Measurements from ENCODE around the gene HBD.
"Not testable (repeated sequence)": the region's sequence is repeated elsewhere in the genome, so short reads cannot be mapped to it uniquely, and the experiment has no call there.

HBD gene

DNA sequence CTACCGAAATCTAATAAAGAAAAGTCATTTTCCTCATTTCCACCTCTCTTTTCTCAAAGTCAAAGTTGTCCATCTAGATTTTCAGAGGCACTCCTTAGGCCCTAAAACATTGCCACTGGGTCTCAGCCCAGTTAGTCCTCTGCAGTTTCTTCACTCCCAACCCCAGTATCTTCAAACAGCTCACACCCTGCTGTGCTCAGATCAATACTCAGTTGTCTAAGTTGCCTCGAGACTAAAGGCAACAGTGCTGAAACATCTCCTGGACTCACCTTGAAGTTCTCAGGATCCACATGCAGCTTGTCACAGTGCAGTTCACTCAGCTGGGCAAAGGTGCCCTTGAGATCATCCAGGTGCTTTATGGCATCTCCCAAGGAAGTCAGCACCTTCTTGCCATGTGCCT is 19.7 kb upstream of the HBD start:
- FAIRE-seq; DNase-seq (ENCODE audit: insufficient read length, low spot score): not testable (repeated sequence)

DNA sequence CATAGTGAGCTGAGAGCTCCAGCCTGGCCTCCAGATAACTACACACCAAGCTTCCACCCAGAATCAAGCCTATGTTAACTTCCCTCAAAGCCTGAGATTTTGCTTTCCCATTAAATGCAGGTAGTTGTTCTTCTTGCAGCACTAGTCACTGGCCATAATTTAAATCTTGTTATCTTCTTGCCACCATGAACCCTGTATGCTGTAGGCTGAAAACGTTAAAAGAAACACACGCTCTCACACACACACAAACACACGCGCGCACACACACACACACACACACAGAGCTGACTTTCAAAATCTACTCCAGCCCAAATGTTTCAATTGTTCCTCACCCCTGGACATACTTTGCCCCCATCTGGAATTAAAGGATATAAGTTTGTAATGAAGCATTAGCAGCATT is 19.2 kb upstream of the HBD start:
- FAIRE-seq; DNase-seq (ENCODE audit: insufficient read length, low spot score): not testable (repeated sequence)

DNA sequence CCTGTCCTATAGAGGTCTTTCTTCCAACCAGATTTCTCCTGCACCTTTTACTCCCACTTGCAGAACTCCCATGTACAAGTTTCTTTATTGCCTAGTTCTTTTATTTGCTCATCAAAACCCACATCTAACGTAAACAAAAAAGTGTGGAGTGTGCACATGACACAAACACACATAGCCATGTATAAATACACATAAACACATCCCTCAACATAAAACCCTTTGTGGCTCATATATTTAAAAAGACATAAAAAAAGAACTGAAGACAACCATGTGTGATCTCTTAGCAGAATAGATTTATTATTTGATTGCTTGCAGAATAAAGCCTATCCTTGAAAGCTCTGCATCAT is 18.6 kb upstream of the HBD start:
- FAIRE-seq: no peak
- DNase-seq (ENCODE audit: insufficient read length, low spot score): no peak

DNA sequence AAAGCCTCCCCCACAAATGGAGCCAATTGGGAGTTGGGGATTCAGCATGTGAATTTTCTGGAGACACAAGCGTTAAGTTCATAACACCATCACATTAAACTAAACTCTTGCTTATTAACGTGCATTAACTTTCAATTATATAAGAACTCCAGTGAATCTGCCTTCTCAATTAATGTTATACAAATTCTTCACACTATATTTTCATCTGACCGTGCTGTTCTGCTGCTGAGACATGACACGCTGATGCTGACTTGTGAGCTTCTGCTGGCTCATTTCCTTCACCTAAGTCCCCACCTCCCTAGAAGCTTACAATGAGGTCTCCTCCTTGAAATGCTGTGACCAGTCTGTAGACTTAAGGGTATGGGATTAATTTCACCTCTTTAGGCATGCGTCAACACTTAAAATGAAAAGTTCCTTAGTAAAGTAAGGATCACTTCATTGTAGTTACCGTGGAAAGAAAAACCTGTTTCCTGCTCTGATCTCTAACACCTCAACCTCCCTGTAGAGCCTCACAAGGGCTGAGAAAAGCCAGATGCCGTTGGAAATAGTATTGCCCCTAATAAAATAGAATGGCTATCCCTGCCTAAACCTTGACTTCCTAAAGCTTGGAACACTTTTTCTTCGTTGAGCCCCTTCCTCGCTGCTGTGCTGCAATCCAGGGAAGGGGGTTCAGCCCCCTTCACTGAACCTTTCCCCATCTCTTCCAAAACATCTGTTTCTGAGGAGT is 18.1 kb upstream of the HBD start:
- FAIRE-seq (no peak), DNase-seq (ENCODE audit: insufficient read length, low spot score) (no peak)

DNA sequence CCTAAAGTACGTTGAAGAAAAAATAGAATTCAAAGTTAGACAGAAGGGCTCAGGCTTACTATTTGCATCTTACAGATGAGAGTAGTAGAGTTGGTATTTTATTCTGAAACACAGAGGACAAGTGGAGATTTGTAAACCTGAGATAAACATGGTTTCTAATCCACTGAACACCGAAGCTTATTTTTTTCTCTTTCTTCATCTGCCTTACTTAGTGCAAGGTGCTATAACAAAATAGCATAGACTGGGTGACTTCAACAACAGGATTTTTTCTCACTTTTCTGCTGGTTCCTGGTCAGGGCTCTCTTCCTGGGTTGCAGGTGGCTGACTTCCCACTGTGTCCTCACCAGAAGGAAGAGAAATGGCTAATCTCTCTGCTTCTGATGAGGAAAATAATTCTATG is 17.5 kb upstream of the HBD start:
- FAIRE-seq: no peak
- no peak for DNase-seq (ENCODE audit: insufficient read length, low spot score)

DNA sequence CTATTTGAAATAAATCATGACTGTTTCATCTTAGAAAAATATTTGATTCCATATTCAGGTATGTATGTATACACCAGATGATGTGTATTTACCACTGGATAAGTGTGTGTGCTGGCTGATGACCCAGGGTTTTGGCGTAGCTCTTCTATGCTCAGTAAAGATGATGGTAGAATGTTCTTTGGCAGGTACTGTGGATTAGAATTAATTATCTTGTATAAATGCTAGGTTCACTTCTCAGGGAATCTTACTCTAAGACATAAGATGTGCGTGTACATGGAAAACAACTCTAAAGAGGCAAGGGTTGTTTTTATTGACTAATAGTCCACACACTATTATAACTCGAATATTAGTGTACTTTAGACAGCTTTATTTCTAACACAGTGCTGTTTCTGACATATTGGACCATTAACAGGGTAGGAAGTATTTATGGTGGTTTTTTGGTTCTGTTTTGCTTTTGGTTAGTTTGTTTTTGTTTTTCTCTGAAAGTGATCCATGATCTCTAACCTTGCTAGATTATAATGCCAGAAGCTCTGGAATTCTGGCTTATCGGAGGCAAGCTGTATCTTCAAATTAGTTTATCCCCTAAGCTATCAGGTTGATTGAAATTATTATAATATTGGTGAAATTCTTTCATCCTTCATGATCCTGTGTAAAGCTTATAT is 16.4 kb upstream of the HBD start:
- FAIRE-seq (no peak), DNase-seq (ENCODE audit: insufficient read length, low spot score) (no peak)

DNA sequence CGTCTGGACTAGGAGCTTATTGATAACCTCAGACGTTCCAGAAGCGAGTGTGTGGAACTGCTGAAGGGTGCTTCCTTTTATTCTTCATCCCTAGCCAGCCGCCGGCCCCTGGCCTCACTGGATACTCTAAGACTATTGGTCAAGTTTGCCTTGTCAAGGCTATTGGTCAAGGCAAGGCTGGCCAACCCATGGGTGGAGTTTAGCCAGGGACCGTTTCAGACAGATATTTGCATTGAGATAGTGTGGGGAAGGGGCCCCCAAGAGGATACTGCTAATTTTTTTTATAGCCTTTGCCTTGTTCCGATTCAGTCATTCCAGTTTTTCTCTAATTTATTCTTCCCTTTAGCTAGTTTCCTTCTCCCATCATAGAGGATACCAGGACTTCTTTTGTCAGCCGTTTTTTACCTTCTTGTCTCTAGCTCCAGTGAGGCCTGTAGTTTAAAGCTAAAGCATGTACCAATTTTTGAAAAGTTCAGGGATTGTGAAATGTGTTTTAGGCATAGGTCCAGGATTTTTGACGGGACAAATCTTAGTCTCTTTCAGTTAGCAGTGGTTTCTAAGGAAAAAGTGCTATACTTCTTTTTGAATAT is 15.6 kb upstream of the HBD start, which contains the start of gene HBG1:
HBG1 (minus strand) TSS at position 51 of the 590 bp plus-strand sequence. CDS start 53 bp downstream, outside the sequence.
- FAIRE-seq; DNase-seq (ENCODE audit: insufficient read length, low spot score): not testable (repeated sequence)

DNA sequence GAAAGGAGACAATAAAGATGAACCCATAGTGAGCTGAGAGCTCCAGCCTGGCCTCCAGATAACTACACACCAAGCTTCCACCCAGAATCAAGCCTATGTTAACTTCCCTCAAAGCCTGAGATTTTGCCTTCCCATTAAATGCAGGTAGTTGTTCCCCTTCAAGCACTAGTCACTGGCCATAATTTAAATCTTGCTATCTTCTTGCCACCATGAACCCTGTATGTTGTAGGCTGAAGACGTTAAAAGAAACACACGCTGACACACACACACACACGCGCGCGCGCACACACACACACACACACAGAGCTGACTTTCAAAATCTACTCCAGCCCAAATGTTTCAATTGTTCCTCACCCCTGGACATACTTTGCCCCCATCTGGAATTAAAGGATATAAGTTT is 14.2 kb upstream of the HBD start:
- not testable (repeated sequence) for DNase-seq (ENCODE audit: insufficient read length, low spot score); FAIRE-seq

DNA sequence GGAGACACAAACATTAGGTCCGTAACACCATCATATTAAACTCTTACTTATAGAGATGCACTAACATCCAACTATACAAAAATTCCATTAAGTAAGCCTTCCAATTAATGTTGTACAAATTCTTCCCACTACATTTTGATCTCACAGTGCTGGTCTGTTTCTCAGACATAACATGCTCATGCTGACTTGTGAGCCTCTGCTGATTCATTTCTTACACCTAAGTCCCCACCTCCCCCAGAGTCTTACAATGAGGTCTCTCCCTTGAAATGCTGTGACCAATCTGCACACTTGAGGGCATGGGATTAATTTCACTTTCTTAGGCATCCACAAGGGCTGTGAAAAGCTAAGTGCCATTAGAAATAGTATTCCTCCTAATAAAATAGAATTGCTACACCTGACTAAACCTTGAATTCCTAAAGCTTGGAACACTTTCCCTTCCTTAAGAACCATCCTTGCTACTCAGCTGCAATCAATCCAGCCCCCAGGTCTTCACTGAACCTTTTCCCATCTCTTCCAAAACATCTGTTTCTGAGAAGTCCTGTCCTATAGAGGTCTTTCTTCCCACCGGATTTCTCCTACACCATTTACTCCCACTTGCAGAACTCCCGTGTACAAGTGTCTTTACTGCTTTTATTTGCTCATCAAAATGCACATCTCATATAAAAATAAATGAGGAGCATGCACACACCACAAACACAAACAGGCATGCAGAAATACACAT is 13.3 kb upstream of the HBD start:
- FAIRE-seq: no peak
- no peak for DNase-seq (ENCODE audit: insufficient read length, low spot score)

DNA sequence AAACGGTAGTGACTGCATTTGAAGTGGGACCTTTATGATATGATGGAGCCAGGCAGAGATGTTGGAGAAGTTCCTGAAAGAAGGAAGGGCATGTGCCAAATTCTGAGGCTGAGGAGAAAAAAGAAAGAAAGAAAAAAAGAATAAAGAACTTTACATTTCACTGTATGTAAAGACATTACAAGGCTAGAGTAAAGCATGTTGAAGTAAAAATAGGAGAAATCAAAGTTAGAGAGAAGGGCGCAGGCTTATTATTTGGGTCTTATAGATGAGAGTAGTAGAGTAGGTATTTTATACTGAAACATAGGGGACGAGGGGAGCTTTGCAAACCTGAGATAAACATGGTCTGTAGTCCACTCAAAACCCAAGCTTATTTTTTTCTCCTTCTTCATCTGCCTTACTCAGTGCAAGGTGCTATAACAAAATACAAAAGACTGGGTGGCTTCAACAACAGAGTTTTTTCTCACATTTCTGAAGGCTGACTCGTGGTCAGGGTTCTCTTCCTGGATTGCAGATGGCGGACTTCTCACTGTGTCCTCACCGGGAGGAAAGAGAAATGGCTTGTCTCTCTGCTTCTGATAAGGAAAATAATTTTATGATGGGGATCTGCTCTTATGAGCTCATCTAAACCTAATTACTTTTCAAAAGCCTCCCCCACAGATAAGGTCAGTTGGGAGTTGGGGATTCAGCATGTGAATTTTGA is 12.6 kb upstream of the HBD start:
- FAIRE-seq (no peak), DNase-seq (ENCODE audit: insufficient read length, low spot score) (no peak)

DNA sequence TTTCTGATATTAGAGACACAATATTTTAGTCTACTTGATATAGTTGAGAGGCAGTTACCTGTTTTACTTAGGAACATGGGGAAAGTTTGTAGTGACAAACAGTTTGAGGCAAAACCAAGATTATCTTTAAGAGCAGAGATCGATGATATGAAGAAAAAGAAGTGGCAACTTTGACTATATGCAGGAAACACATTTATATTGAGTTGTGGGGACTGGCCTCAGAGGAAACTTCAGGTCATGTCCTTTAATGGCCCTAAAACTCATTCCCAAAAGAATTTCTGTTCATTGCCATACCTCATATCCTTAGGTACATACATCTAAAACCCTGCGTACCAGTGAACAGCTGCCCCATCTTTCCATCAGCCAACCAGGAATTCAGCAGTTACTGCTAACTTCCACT is 10.9 kb upstream of the HBD start:
- DNase-seq (ENCODE audit: insufficient read length, low spot score) (no peak), FAIRE-seq (no peak)

DNA sequence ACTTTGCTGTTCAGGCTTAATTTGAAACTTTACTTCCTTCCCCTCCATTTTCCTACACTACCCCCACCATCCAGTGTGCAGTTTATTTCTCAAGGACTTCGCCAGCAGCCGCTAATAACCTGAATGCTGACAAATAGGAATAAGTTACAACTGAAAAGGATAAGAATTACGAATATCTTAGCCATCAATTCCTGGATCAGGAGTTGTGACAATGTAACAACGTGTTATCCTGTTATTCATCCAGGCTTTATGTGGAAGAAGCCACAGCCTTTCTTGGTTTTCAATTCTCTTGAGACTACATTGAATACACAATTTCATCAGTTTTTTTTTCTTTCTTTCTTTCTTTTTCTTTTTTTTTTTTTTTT is 9.5 kb upstream of the HBD start:
- DNase-seq (ENCODE audit: insufficient read length, low spot score) (no peak), FAIRE-seq (no peak)

DNA sequence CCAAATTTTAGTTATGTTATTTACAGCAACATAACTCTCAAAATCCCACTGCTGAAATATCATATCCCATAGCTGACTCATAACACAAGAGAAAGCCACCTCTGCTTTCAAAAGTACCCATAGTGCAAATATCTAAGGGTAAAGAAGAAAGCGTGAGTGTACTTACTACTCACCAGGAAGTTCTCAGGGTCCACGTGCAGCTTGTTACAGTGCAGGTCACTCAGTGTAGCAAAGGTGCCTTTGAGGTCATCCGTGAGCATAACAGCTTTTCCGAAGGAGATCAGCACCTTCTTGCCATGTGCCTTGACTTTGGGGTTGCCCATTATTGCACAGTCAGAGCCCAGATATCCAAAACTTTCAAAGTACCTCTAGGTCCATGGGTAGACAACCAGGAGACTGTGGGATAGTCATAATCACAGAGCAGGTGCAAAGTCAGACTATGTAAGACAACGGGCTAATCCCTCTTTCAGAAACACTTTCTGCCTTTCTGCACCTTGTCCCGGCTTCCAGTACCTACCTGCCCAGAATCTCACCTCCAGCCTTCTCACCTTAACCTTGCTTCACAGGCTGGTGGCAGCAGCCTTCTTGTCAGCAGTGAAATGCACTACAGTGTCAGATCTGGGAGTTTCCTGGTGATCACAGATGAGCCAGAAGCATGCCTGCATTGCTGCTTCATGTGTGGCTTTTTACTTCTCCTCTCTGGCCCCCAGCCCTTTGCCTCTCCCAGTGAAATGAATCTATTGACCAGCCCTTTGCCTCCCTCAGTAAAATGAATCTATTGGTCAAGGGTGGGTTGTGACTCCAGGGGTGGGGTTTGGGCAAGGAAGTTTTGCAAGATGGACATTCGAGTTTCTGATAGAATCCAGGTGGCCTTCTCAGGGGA is 8.9 kb upstream of the HBD start:
- FAIRE-seq (no peak), DNase-seq (ENCODE audit: insufficient read length, low spot score) (no peak)

DNA sequence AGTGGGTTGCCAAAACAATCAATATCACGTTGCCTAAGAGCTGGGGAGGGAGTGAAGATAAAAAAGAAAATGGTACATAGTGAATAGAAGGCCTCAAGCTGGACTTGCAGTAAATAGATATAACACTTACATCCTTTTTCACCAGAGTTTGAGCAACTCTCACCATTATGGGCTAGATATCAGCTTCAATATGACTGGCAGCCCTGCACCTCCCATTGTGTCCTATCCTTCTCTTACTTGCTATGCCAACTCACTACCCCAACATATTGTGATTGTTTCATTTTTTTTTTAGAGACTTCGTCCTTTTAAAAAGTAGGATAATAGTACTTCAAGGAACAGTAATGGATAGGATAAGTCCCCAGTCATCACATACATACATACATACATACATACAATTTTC is 7.9 kb upstream of the HBD start:
- no peak for FAIRE-seq
- DNase-seq (ENCODE audit: insufficient read length, low spot score): no peak

DNA sequence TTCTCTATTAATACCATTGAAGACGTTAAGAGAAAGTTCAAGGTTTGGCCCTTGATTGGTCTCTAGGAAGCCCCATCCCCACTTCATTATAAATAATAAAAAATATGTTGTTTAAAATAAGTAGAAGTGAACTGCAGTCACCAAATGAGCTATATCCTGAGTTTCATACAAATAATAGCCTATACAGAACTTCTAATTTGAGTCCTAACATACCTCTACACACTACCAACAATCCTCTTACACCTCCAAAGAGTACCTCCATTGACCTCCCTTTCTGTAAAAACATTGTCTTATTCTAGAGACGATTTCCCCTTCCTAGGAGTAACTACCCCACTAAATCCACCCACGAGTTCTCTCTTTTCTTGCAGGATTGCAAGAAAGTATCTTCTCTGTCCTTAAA is 7.2 kb upstream of the HBD start:
- FAIRE-seq: no peak

DNA sequence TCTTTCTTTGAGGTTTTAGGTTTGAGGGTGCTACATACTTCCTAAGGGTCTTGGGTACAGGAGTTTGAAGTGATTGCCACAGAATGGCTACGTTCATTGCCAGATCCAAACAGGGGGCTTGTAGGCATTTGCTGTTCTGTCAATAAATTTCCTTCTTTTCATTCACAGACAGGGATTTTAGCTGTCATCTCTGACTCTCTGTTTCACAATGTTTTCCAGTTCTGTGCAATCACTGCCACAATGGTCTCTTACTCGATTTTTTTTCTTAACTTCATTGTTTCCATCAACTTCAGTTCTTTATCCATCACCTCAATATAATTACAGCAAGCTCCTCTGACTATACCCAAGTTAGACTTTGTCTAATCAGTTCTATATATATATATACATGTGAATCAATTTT is 6.2 kb upstream of the HBD start:
- no peak for FAIRE-seq
- no peak for DNase-seq (ENCODE audit: insufficient read length, low spot score)

More for the DNA sequence above, 7.2 kb upstream of the HBD start:
- no peak for DNase-seq (ENCODE audit: insufficient read length, low spot score)

DNA sequence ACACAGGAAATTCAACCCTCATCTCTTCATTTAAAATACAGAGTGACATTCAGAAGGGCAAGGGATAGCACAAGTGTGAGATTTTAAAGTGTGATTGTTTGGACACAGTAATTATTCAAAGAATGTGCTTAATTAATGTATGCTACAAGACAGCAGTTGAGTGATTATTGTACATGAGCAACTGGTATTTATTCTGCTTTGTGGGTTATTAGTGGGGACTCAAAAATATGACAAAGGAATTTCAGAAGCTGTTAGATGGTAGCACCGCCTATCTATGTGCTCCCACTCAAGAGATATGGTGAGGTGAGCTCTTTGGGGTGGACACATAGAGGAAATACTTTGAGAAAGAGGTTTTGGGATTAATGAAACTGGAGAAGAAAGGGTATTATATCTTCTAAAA is 5.8 kb upstream of the HBD start:
- FAIRE-seq (no peak), DNase-seq (ENCODE audit: insufficient read length, low spot score) (no peak)

DNA sequence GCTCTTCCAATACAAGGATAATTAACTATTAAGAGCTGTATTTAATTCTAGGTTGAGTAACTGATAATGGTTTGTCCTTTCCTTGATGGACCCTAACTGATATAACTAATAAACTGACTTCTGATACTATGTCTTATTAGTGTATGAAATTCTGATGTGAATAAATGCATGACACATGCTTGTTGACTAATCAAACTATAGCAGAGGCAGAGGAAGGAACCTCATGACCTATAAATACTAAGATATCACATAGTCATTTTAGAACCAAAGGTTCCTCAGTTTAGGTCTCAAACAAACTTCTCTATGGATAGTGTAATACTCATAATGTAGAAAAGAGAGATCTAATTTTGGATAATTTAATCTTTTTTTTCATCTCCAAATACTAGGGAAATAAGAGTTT is 4.8 kb upstream of the HBD start:
- DNase-seq (ENCODE audit: insufficient read length, low spot score) (no peak), FAIRE-seq (no peak)

DNA sequence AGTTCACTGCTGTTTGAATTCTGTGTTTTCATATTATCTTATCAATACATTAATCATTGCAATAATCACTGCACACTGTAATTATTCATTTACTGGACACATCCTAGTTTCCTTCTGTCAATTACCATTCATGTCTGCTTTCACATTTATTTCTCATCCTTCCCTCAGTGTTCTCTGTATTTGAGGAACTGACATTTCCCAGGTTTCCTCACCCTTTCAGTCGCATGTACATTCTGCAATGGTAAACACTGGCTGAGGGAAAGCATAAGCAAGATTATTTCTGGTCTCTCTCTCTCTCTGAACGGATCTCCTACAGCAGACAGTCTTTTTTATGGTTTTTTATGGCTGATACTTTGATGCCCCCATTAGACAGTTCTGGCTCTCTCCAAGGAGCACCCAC is 4.2 kb upstream of the HBD start:
- FAIRE-seq: no peak
- DNase-seq (ENCODE audit: insufficient read length, low spot score): no peak

DNA sequence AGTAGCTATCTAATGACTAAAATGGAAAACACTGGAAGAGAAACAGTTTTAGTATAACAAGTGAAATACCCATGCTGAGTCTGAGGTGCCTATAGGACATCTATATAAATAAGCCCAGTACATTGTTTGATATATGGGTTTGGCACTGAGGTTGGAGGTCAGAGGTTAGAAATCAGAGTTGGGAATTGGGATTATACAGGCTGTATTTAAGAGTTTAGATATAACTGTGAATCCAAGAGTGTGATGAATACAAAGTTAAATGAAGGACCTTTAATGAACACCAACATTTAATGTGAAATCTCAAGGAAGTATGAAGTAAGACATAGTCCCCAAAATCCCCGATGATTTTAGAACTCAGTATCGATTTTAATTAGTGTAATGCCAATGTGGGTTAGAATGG is 3.1 kb upstream of the HBD start:
- no peak for FAIRE-seq

More for the DNA sequence above, 3.1 kb upstream of the HBD start:
- DNase-seq (ENCODE audit: insufficient read length, low spot score): no peak
